NT2/D1 (cell line): ENCODE data around the gene ZNF337.
"Not testable (repeated sequence)": the region's sequence is repeated elsewhere in the genome, so short reads cannot be mapped to it uniquely, and the experiment has no call there.

ENCODE experiments used
- DNase-seq: peaks from one replicate; pipeline ENCODE4 v3.0.0-alpha.2; 2011; ENCODE audit warnings: low read depth, low spot score
- H3K27me3 ChIP-seq: 2 replicates; pipeline ENCODE4 v1.6.0; 2011; ENCODE audit warnings: mild to moderate bottlenecking; ENCODE audit not compliant: insufficient read length, insufficient read depth
- H3K36me3 ChIP-seq: 2 replicates; pipeline ENCODE4 v1.6.1; 2011; ENCODE audit warnings: mild to moderate bottlenecking, low read length, mixed read lengths; ENCODE audit not compliant: insufficient read depth, insufficient read length
- H3K4me1 ChIP-seq: 2 replicates; pipeline ENCODE4 v1.5.1; 2011; ENCODE audit not compliant: insufficient read depth, insufficient read length
- H3K4me3 ChIP-seq: 2 replicates; pipeline ENCODE4 v1.5.1; 2011; ENCODE audit warnings: low read depth; ENCODE audit not compliant: insufficient read length
- H3K9ac ChIP-seq: 2 replicates; pipeline ENCODE4 v1.6.0; 2011; ENCODE audit warnings: low read depth; ENCODE audit not compliant: insufficient read length
- H3K9me3 ChIP-seq: 2 replicates; pipeline ENCODE4 v1.5.1; 2011; ENCODE audit warnings: mild to moderate bottlenecking, low read length; ENCODE audit not compliant: insufficient read depth
- SUZ12 ChIP-seq: IDR thresholded peaks from 2 replicates; pipeline ENCODE4 v1.6.1; 2011; ENCODE audit not compliant: insufficient read length, insufficient read depth; ENCODE audit errors: extremely low read depth
- YY1 ChIP-seq: IDR thresholded peaks from 2 replicates; pipeline ENCODE4 v1.6.1; 2011; ENCODE audit not compliant: insufficient read length, insufficient read depth
- ZNF274 ChIP-seq: IDR thresholded peaks from 2 replicates; pipeline ENCODE4 v1.6.1; 2011; ENCODE audit warnings: mild to moderate bottlenecking, low read depth, low read length

Gene ZNF337

GRCh38 chr20:25692499-25692898, 4.2 kb downstream of the ZNF337 start:
- Histone ChIP-seq H3K9ac (no peak overlapping the region), H3K9me3 (no peaks in the 10 kb centered on the region)

DNA sequence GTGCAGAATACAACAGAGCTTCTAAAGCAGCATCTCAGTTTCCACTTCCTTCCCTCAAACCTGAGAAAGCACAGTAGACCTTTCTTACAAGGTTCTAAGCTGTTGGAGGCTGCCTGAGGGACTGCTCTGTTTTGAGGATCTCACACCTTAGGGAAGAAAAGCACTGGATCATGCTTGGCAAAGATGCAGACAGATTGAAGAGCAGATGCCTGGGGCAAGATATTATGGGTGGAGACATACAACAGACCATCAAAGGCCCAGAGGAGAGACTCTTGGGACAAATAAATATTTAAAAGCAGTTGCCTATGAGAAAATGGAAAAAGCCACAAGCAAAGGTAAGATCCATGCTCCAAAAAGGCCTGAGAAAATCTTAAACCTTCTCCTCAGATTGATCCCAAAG, 6.2 kb downstream of the ZNF337 start:
- no peak for TF ChIP-seq SUZ12
- no peak for DNase-seq
- H3K4me1 ChIP-seq: no peaks in the 10 kb centered on the region
- H3K9ac ChIP-seq: no peak overlapping the region
- H3K27me3 ChIP-seq: no peaks in the 10 kb centered on the region
- H3K36me3 ChIP-seq: peaks cover 16% of the 10 kb centered on the region
- no peaks in the 10 kb centered on the region for H3K9me3 ChIP-seq
- no peak overlapping the region for H3K4me3 ChIP-seq

More at GRCh38 chr20:25692499-25692898, 4.2 kb downstream of the ZNF337 start:
- DNase-seq: no peak
- H3K27me3 ChIP-seq: no peaks in the 10 kb centered on the region
- H3K36me3 ChIP-seq: peaks cover 9% of the 10 kb centered on the region
- no peak overlapping the region for H3K4me3 ChIP-seq
- H3K4me1 ChIP-seq: no peaks in the 10 kb centered on the region
- TF ChIP-seq YY1: no peak
- no peak for TF ChIP-seq ZNF274
- TF ChIP-seq SUZ12: no peak

DNA sequence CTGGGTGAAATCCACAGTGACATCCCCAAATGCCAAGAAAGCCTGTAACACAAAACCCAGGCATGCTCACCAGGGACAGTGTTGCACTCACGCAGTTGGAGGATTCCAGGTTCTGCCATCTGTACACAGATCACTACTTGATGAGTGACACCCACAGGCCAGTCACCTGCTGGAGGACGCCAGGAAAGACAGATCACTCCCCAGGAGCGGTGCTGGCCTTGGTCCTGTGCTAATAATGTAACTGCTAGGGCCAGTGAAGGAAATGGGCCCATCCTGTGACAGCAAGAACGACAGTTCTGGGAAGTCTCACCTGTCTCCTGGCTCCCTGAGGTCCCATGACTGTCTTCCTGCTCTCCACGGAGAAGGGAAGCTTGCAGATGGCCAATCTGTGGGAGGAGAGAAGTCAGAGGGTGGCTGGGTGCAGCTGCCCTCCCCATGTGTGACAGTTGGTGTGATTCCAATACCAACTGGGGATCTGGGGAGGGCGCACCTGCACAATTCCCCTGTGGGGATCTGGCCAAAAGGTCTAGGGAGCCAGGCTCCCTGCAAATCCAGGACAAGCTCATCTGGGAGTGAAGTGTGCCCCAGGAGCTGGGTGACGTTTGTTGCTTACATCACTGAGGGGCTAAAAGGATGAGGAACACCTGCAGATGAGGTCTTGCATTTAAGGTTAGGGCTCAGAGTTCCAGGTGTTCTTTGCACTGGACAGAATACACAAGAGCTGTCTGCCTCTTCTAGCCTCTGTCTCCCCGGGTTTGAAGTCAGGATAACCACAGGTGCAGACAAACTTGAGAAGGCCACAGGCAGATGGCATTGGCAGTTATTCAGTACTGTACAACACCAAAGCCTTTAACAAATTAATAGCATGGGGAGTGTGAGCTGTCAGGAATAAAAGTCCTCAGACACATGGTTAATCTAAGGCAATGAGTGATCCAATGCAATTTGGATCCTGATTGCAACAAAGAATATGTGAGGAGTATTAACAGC, 10.3 kb downstream of the ZNF337 start:
- H3K4me1 ChIP-seq: no peaks in the 10 kb centered on the region
- no peaks in the 10 kb centered on the region for H3K9me3 ChIP-seq
- H3K36me3 ChIP-seq: peaks cover 14% of the 10 kb centered on the region
- no peak overlapping the region for H3K9ac ChIP-seq
- no peaks in the 10 kb centered on the region for H3K27me3 ChIP-seq
- no peak for DNase-seq
- no peak overlapping the region for H3K4me3 ChIP-seq
- TF ChIP-seq ZNF274 (no peak), SUZ12 (no peak), YY1 (no peak)

GRCh38 chr20:25685276-25686080, 11.2 kb downstream of the ZNF337 start:
- TF ChIP-seq SUZ12: no peak
- TF ChIP-seq YY1: no peak
- TF ChIP-seq ZNF274: no peak
- Histone ChIP-seq H3K9ac (no peak overlapping the region), H3K27me3 (no peaks in the 10 kb centered on the region), H3K36me3 (peaks cover 20% of the 10 kb centered on the region), H3K4me1 (no peaks in the 10 kb centered on the region), H3K9me3 (no peaks in the 10 kb centered on the region), H3K4me3 (no peak overlapping the region)
- no peak for DNase-seq

DNA sequence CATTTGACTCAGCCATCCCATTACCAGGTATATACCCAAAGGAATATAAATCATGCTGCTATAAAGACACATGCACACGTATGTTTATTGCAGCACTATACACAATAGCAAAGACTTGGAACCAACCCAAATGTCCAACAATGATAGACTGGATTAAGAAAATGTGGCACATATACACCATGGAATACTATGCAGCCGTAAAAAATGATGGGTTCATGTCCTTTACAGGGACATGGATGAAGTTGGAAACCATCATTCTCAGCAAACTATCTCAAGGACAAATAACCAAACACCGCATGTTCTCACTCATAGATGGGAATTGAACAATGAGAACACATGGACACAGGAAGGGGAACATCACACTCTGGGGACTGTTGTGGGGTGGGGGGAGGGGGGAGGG, 12.8 kb downstream of the ZNF337 start:
- H3K9me3 ChIP-seq, H3K4me1 ChIP-seq, DNase-seq, H3K9ac ChIP-seq, H3K27me3 ChIP-seq, H3K4me3 ChIP-seq: not testable (repeated sequence)
- H3K36me3 ChIP-seq: peaks cover 20% of the 10 kb centered on the region

- H3K9me3 ChIP-seq: no peaks in the 10 kb centered on the region
- no peaks in the 10 kb centered on the region for H3K4me1 ChIP-seq
- H3K4me3 ChIP-seq: no peak overlapping the region
- peaks cover 23% of the 10 kb centered on the region for H3K36me3 ChIP-seq
- no peak for DNase-seq
- no peaks in the 10 kb centered on the region for H3K27me3 ChIP-seq
- TF ChIP-seq ZNF274 (no peak), YY1 (no peak), SUZ12 (no peak)
- no peak overlapping the region for H3K9ac ChIP-seq
Observed at GRCh38 chr20:25683050-25683449, 13.6 kb downstream of the ZNF337 start.

DNA sequence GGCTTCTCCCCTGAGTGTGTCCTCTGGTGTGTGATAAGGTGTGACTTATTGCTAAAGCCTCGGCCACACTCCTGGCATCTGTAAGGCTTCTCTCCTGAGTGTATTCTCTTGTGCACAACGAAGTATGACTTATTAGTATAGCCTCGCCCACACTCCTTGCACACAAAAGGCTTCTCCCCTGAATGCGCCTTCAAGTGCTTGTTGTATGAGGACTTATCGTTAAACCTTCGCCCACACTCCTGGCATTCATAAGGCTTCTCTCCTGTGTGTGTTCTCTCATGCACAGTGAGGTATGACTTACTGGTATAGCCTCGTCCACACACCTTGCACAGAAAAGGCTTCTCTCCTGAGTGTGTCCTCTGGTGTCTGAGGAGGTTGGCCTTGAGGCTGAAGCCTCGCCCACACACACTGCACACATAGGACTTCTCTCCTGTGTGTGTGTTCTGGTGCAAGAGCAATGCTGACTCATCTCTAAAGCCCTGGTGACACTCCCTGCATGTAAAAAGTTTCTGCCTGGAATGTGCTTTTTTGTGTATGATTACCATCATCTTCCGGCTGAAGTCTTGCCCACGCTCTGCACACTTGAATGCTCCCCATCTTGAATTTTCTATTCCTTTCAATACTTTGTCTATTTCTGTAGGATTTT, 20.4 kb downstream of the ZNF337 start:
- no peak overlapping the region for H3K9ac ChIP-seq
- TF ChIP-seq SUZ12 (no peak), ZNF274 (no peak), YY1 (no peak)
- peaks cover 49% of the 10 kb centered on the region for H3K36me3 ChIP-seq
- H3K27me3 ChIP-seq: no peaks in the 10 kb centered on the region
- H3K4me1 ChIP-seq: no peaks in the 10 kb centered on the region
- H3K9me3 ChIP-seq: no peaks in the 10 kb centered on the region
- no peak overlapping the region for H3K4me3 ChIP-seq
- DNase-seq: no peak
